Fibroblast of lung (primary cell): ENCODE results near the gene MAN2B2.

ENCODE experiments used
- EZH2 ChIP-seq: IDR thresholded peaks from 2 replicates; pipeline ENCODE4 v1.5.1; 2012; ENCODE audit warnings: low read length, control low read depth, mild to moderate bottlenecking; ENCODE audit errors: missing control alignments
- TF ChIP-seq, protein P1 (sequence below), 2 donors: IDR thresholded peaks in 1 of 2; conservative IDR thresholded peaks in 1 of 2; 1 replicate in 1 of 2; 2 replicates in 1 of 2; pipeline ENCODE4 v1.5.1; 2011 to 2012; ENCODE audit warnings: low read length in 2 of 2, control low read depth in 1 of 2, inconsistent platforms in 1 of 2, low read depth in 1 of 2, mild to moderate bottlenecking in 1 of 2

DNA sequence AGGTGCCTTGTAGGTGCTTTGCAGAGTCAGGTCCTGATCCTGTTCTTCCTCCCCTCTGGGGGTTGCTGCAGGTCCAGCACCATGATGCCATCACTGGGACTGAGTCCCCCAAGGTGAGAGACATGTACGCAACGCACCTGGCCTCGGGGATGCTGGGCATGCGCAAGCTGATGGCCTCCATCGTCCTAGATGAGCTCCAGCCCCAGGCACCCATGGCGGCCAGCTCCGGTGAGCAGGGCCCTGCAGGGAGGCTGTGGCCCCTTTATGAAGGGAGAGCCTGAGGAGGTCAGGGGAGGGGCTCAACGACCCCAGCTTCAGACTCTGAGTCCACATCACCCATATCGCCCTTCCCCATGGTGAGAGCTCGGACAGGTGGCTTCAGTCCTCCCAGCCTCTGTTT lies 23.1 kb downstream of the MAN2B2 start:
- TF ChIP-seq, protein P1, sequence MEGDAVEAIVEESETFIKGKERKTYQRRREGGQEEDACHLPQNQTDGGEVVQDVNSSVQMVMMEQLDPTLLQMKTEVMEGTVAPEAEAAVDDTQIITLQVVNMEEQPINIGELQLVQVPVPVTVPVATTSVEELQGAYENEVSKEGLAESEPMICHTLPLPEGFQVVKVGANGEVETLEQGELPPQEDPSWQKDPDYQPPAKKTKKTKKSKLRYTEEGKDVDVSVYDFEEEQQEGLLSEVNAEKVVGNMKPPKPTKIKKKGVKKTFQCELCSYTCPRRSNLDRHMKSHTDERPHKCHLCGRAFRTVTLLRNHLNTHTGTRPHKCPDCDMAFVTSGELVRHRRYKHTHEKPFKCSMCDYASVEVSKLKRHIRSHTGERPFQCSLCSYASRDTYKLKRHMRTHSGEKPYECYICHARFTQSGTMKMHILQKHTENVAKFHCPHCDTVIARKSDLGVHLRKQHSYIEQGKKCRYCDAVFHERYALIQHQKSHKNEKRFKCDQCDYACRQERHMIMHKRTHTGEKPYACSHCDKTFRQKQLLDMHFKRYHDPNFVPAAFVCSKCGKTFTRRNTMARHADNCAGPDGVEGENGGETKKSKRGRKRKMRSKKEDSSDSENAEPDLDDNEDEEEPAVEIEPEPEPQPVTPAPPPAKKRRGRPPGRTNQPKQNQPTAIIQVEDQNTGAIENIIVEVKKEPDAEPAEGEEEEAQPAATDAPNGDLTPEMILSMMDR (conservative IDR thresholded peaks at IDR 0.05 in 1 of 2, IDR thresholded peaks at IDR 0.05 in 1 of 2; ENCODE audit: low read depth in 1 of 2, low read length in 2 of 2): no peak
- no peak for TF ChIP-seq EZH2
